HEK293T (cell line): Measurements from ENCODE around the gene NDNF.

Source experiments
- CTCF ChIA-PET: fragments of 350-600 bp; formaldehyde crosslinking; extraction: SDS; loops from one replicate; lab custom pipeline; 2021; ENCODE audit warnings: antibody characterized with exemption, inconsistent platforms; lab: Yijun Ruan, JAX
- POLR2A ChIA-PET: fragments of 350-600 bp; formaldehyde crosslinking; extraction: SDS; loops from one replicate; lab custom pipeline; 2020; ENCODE audit warnings: antibody characterized with exemption, inconsistent platforms; lab: Yijun Ruan, JAX
- DNase-seq: peaks from one replicate; pipeline ENCODE4 v3.0.0; 2012; ENCODE audit warnings: mixed read lengths; ENCODE audit errors: extremely low spot score
- ARNT ChIP-seq: fragments of 450-650 bp; IDR thresholded peaks from 2 replicates; pipeline ENCODE4 v1.6.1; 2017; ENCODE audit warnings: mild to moderate bottlenecking
- BHLHE40 ChIP-seq: fragments of 450-650 bp; IDR thresholded peaks from 2 replicates; pipeline ENCODE4 v1.6.1; 2016; ENCODE audit warnings: mild to moderate bottlenecking, moderate library complexity, borderline replicate concordance
- CTBP1 ChIP-seq: fragments of 450-650 bp; IDR thresholded peaks from 2 replicates; pipeline ENCODE4 v1.6.1; 2016; ENCODE audit warnings: borderline replicate concordance
- ELF4 ChIP-seq: fragments of 450-650 bp; IDR thresholded peaks from 2 replicates; pipeline ENCODE4 v1.6.1; 2017; ENCODE audit warnings: antibody characterized with exemption
- FOXA1 ChIP-seq: fragments of 450-650 bp; IDR thresholded peaks from 2 replicates; pipeline ENCODE4 v1.6.1; 2016; ENCODE audit warnings: mild to moderate bottlenecking
- FOXK2 ChIP-seq: fragments of 450-650 bp; IDR thresholded peaks from 2 replicates; pipeline ENCODE4 v1.6.1; 2016; ENCODE audit warnings: mild to moderate bottlenecking
- FOXM1 ChIP-seq: fragments of 450-650 bp; IDR thresholded peaks from 2 replicates; pipeline ENCODE4 v1.6.1; 2017; ENCODE audit warnings: mild to moderate bottlenecking, borderline replicate concordance
- HDGF ChIP-seq: fragments of 450-650 bp; IDR thresholded peaks from 2 replicates; pipeline ENCODE4 v1.6.1; 2017; ENCODE audit warnings: antibody characterized with exemption, borderline replicate concordance
- L3MBTL2 ChIP-seq: fragments of 450-650 bp; conservative IDR thresholded peaks from 2 replicates; pipeline ENCODE4 v1.6.1; 2016; ENCODE audit warnings: mild to moderate bottlenecking
- LEF1 ChIP-seq: fragments of 450-650 bp; IDR thresholded peaks from 2 replicates; pipeline ENCODE4 v1.6.1; 2017; ENCODE audit warnings: mild to moderate bottlenecking, borderline replicate concordance
- NFRKB ChIP-seq: fragments of 450-650 bp; IDR thresholded peaks from 2 replicates; pipeline ENCODE4 v1.6.1; 2016; ENCODE audit warnings: mild to moderate bottlenecking, moderate library complexity
- PKNOX1 ChIP-seq: fragments of 450-650 bp; IDR thresholded peaks from 2 replicates; pipeline ENCODE4 v1.6.1; 2016
- SP1 ChIP-seq: fragments of 450-650 bp; IDR thresholded peaks from 2 replicates; pipeline ENCODE4 v1.6.1; 2017
- SUZ12 ChIP-seq: fragments of 450-650 bp; IDR thresholded peaks from 2 replicates; pipeline ENCODE4 v1.6.1; 2016; ENCODE audit warnings: mild to moderate bottlenecking
- TARDBP ChIP-seq: fragments of 450-650 bp; IDR thresholded peaks from 2 replicates; pipeline ENCODE4 v1.6.1; 2016
- ZNF384 ChIP-seq: fragments of 450-650 bp; IDR thresholded peaks from 2 replicates; pipeline ENCODE4 v1.6.1; 2016

Gene NDNF

DNA sequence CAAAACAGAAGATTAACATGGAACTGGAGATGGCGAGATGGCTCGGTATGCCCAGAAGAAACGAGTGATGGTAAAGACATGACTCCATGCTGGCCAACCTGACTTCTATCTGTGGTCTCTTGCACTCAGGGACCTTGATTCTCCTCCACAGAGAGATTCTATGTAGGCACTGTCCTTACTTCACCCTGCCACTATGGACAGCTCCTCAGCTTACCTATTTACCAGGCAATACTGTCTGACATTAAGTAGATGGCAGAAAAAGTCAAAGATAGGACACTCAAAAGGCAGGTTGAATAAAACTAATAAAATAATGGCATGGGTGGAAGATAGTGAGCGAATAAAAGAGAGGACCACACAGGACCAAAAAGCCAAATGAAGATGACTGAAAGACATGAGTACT is 35.2 kb upstream of the NDNF start:
- TF ChIP-seq LEF1 = no peak
- TF ChIP-seq NFRKB = no peak
- no peak for TF ChIP-seq FOXA1
- no peak for TF ChIP-seq SP1
- TF ChIP-seq SUZ12 = no peak
- no peak for TF ChIP-seq FOXM1
- TF ChIP-seq ARNT = no peak
- no peak for TF ChIP-seq PKNOX1
- no peak for TF ChIP-seq HDGF
- DNase-seq = no peak
- CTCF ChIA-PET = no interaction called here
- POLR2A ChIA-PET = no interaction called here

DNA sequence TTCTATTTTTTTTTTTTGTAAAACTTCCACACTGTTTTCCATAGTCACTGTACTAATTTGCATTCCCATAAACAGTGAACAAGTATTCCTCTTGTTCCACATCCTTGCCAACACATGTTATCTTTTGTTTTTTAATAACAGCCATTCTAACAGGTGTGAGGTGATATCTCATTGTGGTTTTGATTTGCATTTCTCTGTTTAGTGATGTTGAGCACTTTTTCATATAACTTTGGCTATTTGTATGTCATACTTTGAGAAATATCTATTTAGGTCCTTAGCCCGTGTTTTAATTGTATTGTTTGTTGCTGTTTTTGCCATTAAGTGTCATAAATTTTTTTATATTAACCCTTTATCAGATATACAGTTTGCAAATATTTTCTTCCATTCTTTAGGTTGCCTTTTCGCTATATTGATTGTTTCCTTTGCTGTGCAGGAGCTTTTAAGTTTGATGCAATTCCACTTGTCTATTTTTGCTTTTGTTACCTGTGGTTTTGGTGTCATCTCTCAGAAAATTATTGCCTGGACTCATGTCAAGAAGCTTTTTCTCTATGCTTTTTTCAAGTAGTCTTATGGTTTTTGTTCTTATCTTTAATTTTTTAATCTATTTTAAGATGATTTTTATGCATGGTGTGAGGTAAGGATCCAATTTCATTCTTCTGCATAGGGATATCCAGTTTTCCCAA is 27.9 kb upstream of the NDNF start:
- TF ChIP-seq FOXM1 (no peak), SP1 (no peak), NFRKB (no peak), ZNF384 (no peak), TARDBP (no peak), L3MBTL2 (no peak), HDGF (no peak), LEF1 (no peak), CTBP1 (no peak), FOXA1 (no peak), SUZ12 (no peak), BHLHE40 (no peak), FOXK2 (no peak), ELF4 (no peak), ARNT (no peak)
- CTCF ChIA-PET = no interaction called here

DNA sequence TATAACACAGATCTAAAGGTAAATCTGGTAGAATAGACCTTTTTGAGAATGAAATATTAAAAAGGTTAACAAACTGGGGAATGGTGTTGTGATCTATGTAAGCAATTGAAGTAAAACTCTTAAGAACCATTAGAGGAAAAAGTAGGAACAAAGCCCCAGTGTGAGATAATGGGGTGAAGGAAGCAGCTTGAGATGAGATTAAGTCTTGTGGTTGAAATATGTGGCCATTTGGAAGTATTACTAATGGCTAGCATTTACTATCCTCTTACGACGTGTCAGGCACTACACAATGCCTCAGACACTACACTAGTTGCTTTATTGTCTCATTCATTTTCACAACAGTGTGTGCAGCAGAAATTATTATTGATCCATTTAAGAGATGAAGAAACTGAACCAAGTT is 25.9 kb upstream of the NDNF start:
- no peak for TF ChIP-seq ARNT
- no peak for TF ChIP-seq BHLHE40
- TF ChIP-seq SUZ12 = no peak
- TF ChIP-seq FOXA1 = no peak
- TF ChIP-seq TARDBP = no peak
- TF ChIP-seq ELF4 = no peak
- TF ChIP-seq FOXM1 = no peak
- TF ChIP-seq FOXK2 = no peak
- no peak for TF ChIP-seq HDGF
- TF ChIP-seq L3MBTL2 = no peak
- no peak for TF ChIP-seq PKNOX1
- no peak for TF ChIP-seq SP1
- no peak for TF ChIP-seq LEF1
- no peak for TF ChIP-seq CTBP1
- POLR2A ChIA-PET = no interaction called here
- CTCF ChIA-PET = no interaction called here
- DNase-seq = no peak

More for the DNA sequence above, 27.9 kb upstream of the NDNF start:
- POLR2A ChIA-PET = no interaction called here
- no peak for DNase-seq

DNA sequence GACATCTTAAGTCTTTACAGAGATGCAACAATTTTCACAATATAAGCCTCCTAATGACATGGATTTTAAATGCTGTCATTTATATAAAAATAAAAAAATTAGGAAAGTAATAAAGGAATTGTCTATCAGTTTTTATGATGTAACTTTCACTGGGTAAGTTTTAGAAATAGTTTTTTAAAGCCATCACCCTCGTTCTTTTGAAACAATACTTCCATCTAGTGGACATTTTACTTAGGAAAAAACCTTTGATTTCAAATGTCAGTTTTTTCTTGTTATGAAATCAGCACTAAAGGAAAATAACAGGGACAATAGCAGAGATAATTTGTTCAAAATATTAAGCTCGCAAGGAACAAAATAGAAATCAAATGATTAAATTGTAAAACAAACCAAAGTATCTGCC is 24.3 kb upstream of the NDNF start:
- ChIA-PET CTCF (interaction anchor here (0.7 to 0.8 kb wide), 2 partner anchors 11 to 942 kb away, joined by 3 to 5 read pairs; no protein-coding TSS in a partner anchor), POLR2A (no interaction called here)
- peak; percentile 9 for DNase-seq
- TF ChIP-seq LEF1 (no peak), ARNT (no peak), CTBP1 (no peak), L3MBTL2 (no peak), ZNF384 (no peak), NFRKB (no peak), FOXM1 (no peak), HDGF (no peak), SP1 (no peak), SUZ12 (no peak), FOXA1 (no peak), TARDBP (no peak), PKNOX1 (no peak), BHLHE40 (no peak), FOXK2 (no peak), ELF4 (no peak)

DNA sequence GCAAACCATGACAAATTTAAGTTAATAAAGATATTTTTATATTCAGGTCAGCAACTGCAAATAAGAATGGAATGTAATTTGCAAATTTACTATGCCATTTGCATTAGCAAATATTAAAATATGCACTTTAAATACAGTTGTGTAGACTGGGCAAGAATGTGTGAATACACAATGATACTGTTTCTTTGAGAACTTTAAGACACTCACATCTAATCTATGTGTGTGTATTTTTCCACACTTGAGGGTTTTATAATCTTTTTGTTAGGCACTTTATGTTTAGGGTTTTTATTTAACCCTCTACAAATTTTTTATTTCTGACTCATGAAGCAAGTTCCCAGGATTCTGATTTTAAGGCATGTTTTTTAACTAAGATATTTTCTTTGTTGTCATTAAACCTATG is 23.9 kb upstream of the NDNF start:
- CTCF ChIA-PET = no interaction called here
- DNase-seq = no peak
- POLR2A ChIA-PET = no interaction called here
- no peak for TF ChIP-seq SUZ12
- TF ChIP-seq HDGF = no peak
- no peak for TF ChIP-seq FOXM1
- no peak for TF ChIP-seq ELF4
- no peak for TF ChIP-seq LEF1
- no peak for TF ChIP-seq SP1
- no peak for TF ChIP-seq TARDBP
- no peak for TF ChIP-seq PKNOX1
- no peak for TF ChIP-seq ZNF384
- no peak for TF ChIP-seq BHLHE40
- TF ChIP-seq ARNT = no peak
- TF ChIP-seq FOXA1 = no peak
- no peak for TF ChIP-seq NFRKB
- TF ChIP-seq FOXK2 = no peak
- TF ChIP-seq L3MBTL2 = no peak
- no peak for TF ChIP-seq CTBP1
